ENCODE measurements around the gene SLC47A1. TPM values are rescaled to one million over a fixed set of nuclear protein-coding genes. Genes with fewer than 3 reads are reported as not detected.

Gene SLC47A1
- total and polyA plus RNA-seq, 2 experiments from 2014 or later: 0.76 to 7.0 TPM

DNA sequence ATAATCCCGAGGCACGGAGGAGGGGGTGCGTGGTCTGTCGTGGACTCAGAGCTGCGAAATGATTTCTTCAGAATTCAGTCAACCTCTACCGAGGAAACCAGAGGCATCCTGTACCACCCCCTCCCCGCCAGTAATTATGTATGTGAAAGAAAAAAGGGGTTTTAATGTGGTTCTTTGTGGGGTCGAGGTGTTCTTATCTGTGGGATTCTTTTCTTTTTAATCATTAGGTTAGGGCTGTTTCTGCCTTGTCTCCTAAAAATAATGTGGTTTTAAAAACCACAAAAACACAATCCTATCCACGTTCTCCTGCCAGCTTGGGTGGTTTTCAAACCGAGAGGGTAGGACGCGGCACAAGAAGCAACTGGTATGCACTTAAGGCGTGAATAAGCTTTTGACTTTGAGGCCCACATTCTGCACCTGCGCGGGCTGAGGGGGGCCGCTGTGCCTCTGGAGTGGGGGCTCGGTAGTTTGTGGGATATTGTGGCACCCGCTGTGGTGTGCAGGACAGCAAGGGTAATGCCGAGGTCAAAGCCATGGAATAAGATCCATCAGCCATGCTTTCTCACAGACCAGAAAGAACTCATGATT is 1.0 kb downstream of the SLC47A1 start:
- Histone ChIP-seq H3K9me3 (ENCODE audit: low read depth) (no peaks in the 10 kb centered on the region), H3K36me3 (ENCODE audit: low read depth) (no peaks in the 10 kb centered on the region), H3K9me2 (ENCODE audit: insufficient read depth) (no peaks in the 10 kb centered on the region), H3K4me3 (peak overlapping the region; percentile 66), H3K4me2 (ENCODE audit: unreplicated experiment) (peak overlapping the region; percentile 81), H3K9ac (no peak overlapping the region), H4K20me1 (ENCODE audit: insufficient read depth) (no peaks in the 10 kb centered on the region), H3K79me2 (ENCODE audit: insufficient read depth) (no peaks in the 10 kb centered on the region), H3K27ac (no peak overlapping the region), H3K27me3 (replicated peaks; ENCODE audit: insufficient read depth) (no peaks in the 10 kb centered on the region; the same call in 1 of the 2 replicates), H3K4me1 (ENCODE audit: insufficient read depth) (no peaks in the 10 kb centered on the region), H3F3A (ENCODE audit: insufficient read depth) (no peaks in the 10 kb centered on the region), H2AFZ (peak overlapping the region; percentile 80)
- TF ChIP-seq EZH2phosphoT487 (IDR thresholded peaks at IDR 0.05; ENCODE audit: insufficient read depth, low read depth) (no peak), EZH2 (IDR thresholded peaks at IDR 0.05; ENCODE audit: insufficient read depth, poor library complexity, severe bottlenecking) (no peak)
- no peak for DNase-seq
- 51 to 55% methylated on average over 19 of the region's 19 CpGs for WGBS, 2 experiments (ENCODE audit: low coverage in 1 of 2, low lambda C conversion rate in 2 of 2, missing lambda C conversion rate in 2 of 2)
- in situ Hi-C loops (cut with MboI): no loop called here

DNA sequence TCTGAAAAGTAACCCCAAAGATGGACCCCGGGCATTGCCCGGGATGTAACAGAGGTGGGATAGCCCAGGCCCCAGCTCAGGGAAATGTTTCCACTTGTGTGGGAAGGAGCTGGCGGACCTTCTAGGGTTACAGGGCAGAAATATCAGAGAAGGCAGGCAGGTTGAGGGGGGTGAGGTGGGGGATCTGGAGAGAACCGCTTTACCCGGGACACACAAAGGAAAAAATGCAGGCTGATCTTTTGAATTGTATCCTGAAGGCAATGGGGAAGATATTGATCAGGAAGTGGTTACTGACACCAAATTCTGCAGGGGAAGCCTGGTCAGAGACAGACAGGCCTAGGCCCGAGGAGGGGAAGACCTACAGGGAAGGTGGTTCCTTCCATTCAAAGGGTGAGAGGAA is 3.5 kb downstream of the SLC47A1 start:
- no peak for TF ChIP-seq EZH2phosphoT487 (IDR thresholded peaks at IDR 0.05; ENCODE audit: insufficient read depth, low read depth)
- TF ChIP-seq EZH2 (IDR thresholded peaks at IDR 0.05; ENCODE audit: insufficient read depth, poor library complexity, severe bottlenecking): no peak
- H3K9me2 ChIP-seq (ENCODE audit: insufficient read depth): no peaks in the 10 kb centered on the region

DNA sequence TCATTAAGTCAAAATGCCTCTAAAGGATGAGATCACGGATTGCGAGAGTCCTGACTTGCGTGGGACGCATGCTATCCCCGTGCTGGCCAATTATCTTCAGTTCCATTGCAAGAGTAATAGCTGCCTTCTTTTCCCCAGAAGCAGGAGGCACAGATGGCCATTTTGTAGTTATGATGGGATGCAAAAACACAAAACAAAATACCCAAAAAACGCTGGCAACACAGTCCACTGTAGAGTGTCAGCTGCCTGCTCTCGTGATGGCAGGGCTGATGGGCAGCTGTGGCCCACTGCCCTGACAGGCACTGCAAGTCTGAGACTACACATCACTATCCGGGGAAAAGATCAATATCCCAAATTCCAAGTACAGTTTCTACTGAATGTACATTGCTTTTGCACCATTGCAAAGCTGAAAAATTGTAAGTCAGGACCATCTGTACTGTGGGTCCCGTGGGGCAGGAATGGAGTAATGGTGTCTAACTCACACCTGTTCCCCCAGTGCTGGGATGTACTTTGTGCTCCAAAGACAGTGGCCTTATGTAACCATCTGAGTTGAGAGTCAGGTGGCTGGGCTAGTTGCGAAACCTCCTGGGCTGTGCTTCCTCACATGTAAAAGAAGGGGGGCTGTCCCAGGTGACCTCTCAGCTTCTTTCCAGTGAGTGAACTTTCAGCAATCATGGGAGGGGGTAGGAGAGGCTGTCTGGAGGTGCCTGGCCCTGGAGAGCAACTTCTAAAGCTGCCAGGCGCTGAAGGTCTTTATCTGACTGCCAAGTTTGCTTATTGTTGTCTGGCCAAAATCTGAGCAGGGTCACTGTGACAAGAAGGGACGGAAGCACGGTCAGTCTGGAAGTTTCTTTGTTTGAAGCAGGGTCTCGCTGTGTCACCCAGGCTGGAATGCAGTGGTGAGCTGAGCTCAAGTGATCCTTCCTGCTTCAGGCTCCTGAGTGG is 4.7 kb downstream of the SLC47A1 start:
- DNase-seq: no peak
- Histone ChIP-seq H4K20me1 (ENCODE audit: insufficient read depth) (no peaks in the 10 kb centered on the region), H3K9me2 (ENCODE audit: insufficient read depth) (no peaks in the 10 kb centered on the region), H3K4me1 (ENCODE audit: insufficient read depth) (no peaks in the 10 kb centered on the region), H3K9ac (no peak overlapping the region), H2AFZ (no peak overlapping the region), H3K4me2 (ENCODE audit: unreplicated experiment) (no peak overlapping the region), H3K9me3 (ENCODE audit: low read depth) (no peaks in the 10 kb centered on the region), H3K27ac (no peak overlapping the region), H3K4me3 (no peak overlapping the region), H3K27me3 (replicated peaks; ENCODE audit: insufficient read depth) (no peaks in the 10 kb centered on the region; the same call in 1 of the 2 replicates), H3F3A (ENCODE audit: insufficient read depth) (no peaks in the 10 kb centered on the region), H3K36me3 (ENCODE audit: low read depth) (no peaks in the 10 kb centered on the region), H3K79me2 (ENCODE audit: insufficient read depth) (no peaks in the 10 kb centered on the region)
- 78 to 86% methylated on average over 14 of the region's 14 CpGs for WGBS, 2 experiments (ENCODE audit: low coverage in 1 of 2, low lambda C conversion rate in 2 of 2, missing lambda C conversion rate in 2 of 2)
- in situ Hi-C loops (cut with MboI): no loop called here
- TF ChIP-seq EZH2 (IDR thresholded peaks at IDR 0.05; ENCODE audit: insufficient read depth, poor library complexity, severe bottlenecking) (no peak), EZH2phosphoT487 (IDR thresholded peaks at IDR 0.05; ENCODE audit: insufficient read depth, low read depth) (no peak)

More for the DNA sequence above, 3.5 kb downstream of the SLC47A1 start:
- no peaks in the 10 kb centered on the region for H3K36me3 ChIP-seq (ENCODE audit: low read depth)
- no peak overlapping the region for H3K4me3 ChIP-seq
- no peak overlapping the region for H2AFZ ChIP-seq
- H3K4me1 ChIP-seq (ENCODE audit: insufficient read depth): no peaks in the 10 kb centered on the region
- DNase-seq: no peak
- H3K4me2 ChIP-seq (ENCODE audit: unreplicated experiment): no peak overlapping the region
- H3F3A ChIP-seq (ENCODE audit: insufficient read depth): no peaks in the 10 kb centered on the region
- H3K9me3 ChIP-seq (ENCODE audit: low read depth): no peaks in the 10 kb centered on the region
- no peaks in the 10 kb centered on the region for H3K79me2 ChIP-seq (ENCODE audit: insufficient read depth)
- WGBS, 2 experiments (ENCODE audit: low coverage in 1 of 2, low lambda C conversion rate in 2 of 2, missing lambda C conversion rate in 2 of 2): 74 to 77% methylated on average over 6 of the region's 6 CpGs
- no peaks in the 10 kb centered on the region for H4K20me1 ChIP-seq (ENCODE audit: insufficient read depth)
- no peak overlapping the region for H3K27ac ChIP-seq
- no peak overlapping the region for H3K9ac ChIP-seq
- in situ Hi-C loops (cut with MboI): no loop called here
- H3K27me3 ChIP-seq (replicated peaks; ENCODE audit: insufficient read depth): no peaks in the 10 kb centered on the region; the same call in 1 of the 2 replicates

GRCh38 chr17:19539040-19539399 is 5.4 kb downstream of the SLC47A1 start:
- H3F3A ChIP-seq (ENCODE audit: insufficient read depth): no peaks in the 10 kb centered on the region

More at GRCh38 chr17:19539040-19539399, 5.4 kb downstream of the SLC47A1 start:
- Histone ChIP-seq H3K79me2 (ENCODE audit: insufficient read depth) (no peaks in the 10 kb centered on the region), H3K9ac (no peak overlapping the region), H3K4me3 (no peak overlapping the region), H4K20me1 (ENCODE audit: insufficient read depth) (no peaks in the 10 kb centered on the region), H3K27ac (no peak overlapping the region), H3K27me3 (replicated peaks; ENCODE audit: insufficient read depth) (no peaks in the 10 kb centered on the region; the same call in 1 of the 2 replicates), H3K36me3 (ENCODE audit: low read depth) (no peaks in the 10 kb centered on the region), H3K9me2 (ENCODE audit: insufficient read depth) (no peaks in the 10 kb centered on the region), H3K9me3 (ENCODE audit: low read depth) (no peaks in the 10 kb centered on the region), H3K4me2 (ENCODE audit: unreplicated experiment) (no peak overlapping the region), H2AFZ (no peak overlapping the region), H3K4me1 (ENCODE audit: insufficient read depth) (no peaks in the 10 kb centered on the region)
- TF ChIP-seq EZH2phosphoT487 (IDR thresholded peaks at IDR 0.05; ENCODE audit: insufficient read depth, low read depth): no peak
- in situ Hi-C loops (cut with MboI): no loop called here
- 84% methylated on average over 7 of the region's 7 CpGs for WGBS, 2 experiments (ENCODE audit: low coverage in 1 of 2, low lambda C conversion rate in 2 of 2, missing lambda C conversion rate in 2 of 2)
- no peak for DNase-seq

All from GM23248 (cell line).